OCI-LY1 (cell line): ENCODE data around the gene CORO1C.

Experiments
- H2AFZ ChIP-seq: fragments of 200-600 bp; sonication (generic), shearing (Covaris generic); 2 replicates; pipeline ENCODE4 v1.6.0; 2014; ENCODE audit warnings: antibody characterized with exemption, mild to moderate bottlenecking, low read length
- H3F3A ChIP-seq: fragments of 200-600 bp; sonication (generic), shearing (Covaris generic); 2 replicates; pipeline ENCODE4 v1.6.0; 2014; ENCODE audit warnings: mild to moderate bottlenecking, antibody characterized with exemption, low read length, moderate library complexity; ENCODE audit not compliant: insufficient read depth
- H3K27ac ChIP-seq: fragments of 200-600 bp; sonication (generic); 2 replicates; pipeline ENCODE4 v1.5.1; 2014; ENCODE audit warnings: low read length, mixed run types, mild to moderate bottlenecking, low read depth; ENCODE audit not compliant: poor library complexity, severe bottlenecking
- H3K27me3 ChIP-seq: fragments of 200-600 bp; sonication (generic); 2 replicates; pipeline ENCODE4 v1.6.0; 2014; ENCODE audit warnings: antibody characterized with exemption, mild to moderate bottlenecking, low read length, moderate library complexity; ENCODE audit not compliant: insufficient read depth
- H3K36me3 ChIP-seq: fragments of 200-600 bp; sonication (generic); 2 replicates; pipeline ENCODE4 v1.6.1; 2014; ENCODE audit warnings: mild to moderate bottlenecking, antibody characterized with exemption, low read length, moderate library complexity, mixed read lengths; ENCODE audit not compliant: insufficient read depth
- H3K4me1 ChIP-seq: fragments of 200-600 bp; sonication (generic); 2 replicates; pipeline ENCODE4 v1.5.1; 2014; ENCODE audit warnings: mild to moderate bottlenecking, low read length, moderate library complexity; ENCODE audit not compliant: insufficient read depth, severe bottlenecking
- H3K4me2 ChIP-seq: fragments of 200-600 bp; sonication (generic), shearing (Covaris generic); 2 replicates; pipeline ENCODE4 v1.6.1; 2014; ENCODE audit warnings: low read length
- H3K4me3 ChIP-seq: fragments of 200-600 bp; sonication (generic); 2 replicates; pipeline ENCODE4 v1.5.1; 2014; ENCODE audit warnings: low read length, low read depth, mild to moderate bottlenecking, mixed read lengths; ENCODE audit not compliant: poor library complexity, severe bottlenecking
- H3K79me2 ChIP-seq: fragments of 200-600 bp; shearing (Covaris generic); 2 replicates; pipeline ENCODE4 v1.6.1; 2016; ENCODE audit warnings: mixed run types, low read length, mixed read lengths; ENCODE audit not compliant: insufficient read depth
- H3K9ac ChIP-seq: fragments of 200-600 bp; sonication (generic), shearing (Covaris generic); 2 replicates; pipeline ENCODE4 v1.6.1; 2014; ENCODE audit warnings: mild to moderate bottlenecking, low read length, mixed read lengths
- H3K9me2 ChIP-seq: fragments of 200-600 bp; sonication (generic), shearing (Covaris generic); 2 replicates; pipeline ENCODE4 v1.6.1; 2014; ENCODE audit warnings: low read depth, mild to moderate bottlenecking, low read length, mixed read lengths
- H3K9me3 ChIP-seq: fragments of 200-600 bp; shearing (Covaris generic); 2 replicates; pipeline ENCODE4 v1.6.1; 2014; ENCODE audit warnings: low read length, mixed read lengths
- H4K20me1 ChIP-seq: fragments of 200-600 bp; sonication (generic), shearing (Covaris generic); 2 replicates; pipeline ENCODE4 v1.6.0; 2016; ENCODE audit warnings: mild to moderate bottlenecking, low read length; ENCODE audit not compliant: insufficient read depth
- EZH2 ChIP-seq: fragments of 200-600 bp; sonication (generic), shearing (Covaris generic); IDR thresholded peaks from 2 replicates; pipeline ENCODE4 v1.8.0; 2017; ENCODE audit warnings: borderline replicate concordance, mixed run types, mild to moderate bottlenecking, antibody characterized with exemption, low read length, moderate library complexity, mixed read lengths
- TF ChIP-seq, protein P1 (sequence below): fragments of 200-600 bp; sonication (generic), shearing (Covaris generic); IDR thresholded peaks from 2 replicates; pipeline ENCODE4 v1.5.1; 2017; ENCODE audit warnings: mild to moderate bottlenecking, antibody characterized with exemption, low read length, moderate library complexity, mixed read lengths

The CORO1C gene

DNA sequence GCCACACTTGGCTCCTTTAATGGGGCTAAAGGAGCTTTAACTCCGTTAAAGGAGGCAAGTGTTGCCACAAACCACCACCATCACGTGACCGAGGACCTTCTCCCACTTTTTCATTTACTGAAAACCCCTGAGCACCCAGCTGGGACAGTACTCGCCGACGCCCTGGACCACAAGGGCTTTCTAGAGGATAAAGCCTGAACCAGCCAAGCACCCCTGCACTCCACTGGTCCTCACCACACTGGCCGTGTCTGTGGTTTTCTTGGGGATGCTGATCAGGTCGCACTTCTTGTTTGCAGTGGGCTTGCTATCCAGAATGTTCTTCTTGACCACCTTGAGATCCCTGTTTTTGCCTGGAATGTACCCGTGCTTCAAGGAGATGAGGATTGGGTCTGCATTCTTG, 82.9 kb downstream of the CORO1C start:
- Histone ChIP-seq H3K36me3 (peaks cover 16% of the 10 kb centered on the region; the same call in 1 of the 2 replicates), H3K79me2 (no peaks in the 10 kb centered on the region), H3K9me3 (no peaks in the 10 kb centered on the region), H3K4me1 (peaks cover 10% of the 10 kb centered on the region), H2AFZ (no peak overlapping the region), H4K20me1 (no peaks in the 10 kb centered on the region), H3K9ac (no peak overlapping the region), H3K4me2 (no peak overlapping the region), H3K27ac (no peak overlapping the region), H3K4me3 (no peak overlapping the region), H3F3A (no peaks in the 10 kb centered on the region), H3K27me3 (no peaks in the 10 kb centered on the region), H3K9me2 (no peaks in the 10 kb centered on the region)
- no peak for TF ChIP-seq EZH2
- TF ChIP-seq, protein P1, sequence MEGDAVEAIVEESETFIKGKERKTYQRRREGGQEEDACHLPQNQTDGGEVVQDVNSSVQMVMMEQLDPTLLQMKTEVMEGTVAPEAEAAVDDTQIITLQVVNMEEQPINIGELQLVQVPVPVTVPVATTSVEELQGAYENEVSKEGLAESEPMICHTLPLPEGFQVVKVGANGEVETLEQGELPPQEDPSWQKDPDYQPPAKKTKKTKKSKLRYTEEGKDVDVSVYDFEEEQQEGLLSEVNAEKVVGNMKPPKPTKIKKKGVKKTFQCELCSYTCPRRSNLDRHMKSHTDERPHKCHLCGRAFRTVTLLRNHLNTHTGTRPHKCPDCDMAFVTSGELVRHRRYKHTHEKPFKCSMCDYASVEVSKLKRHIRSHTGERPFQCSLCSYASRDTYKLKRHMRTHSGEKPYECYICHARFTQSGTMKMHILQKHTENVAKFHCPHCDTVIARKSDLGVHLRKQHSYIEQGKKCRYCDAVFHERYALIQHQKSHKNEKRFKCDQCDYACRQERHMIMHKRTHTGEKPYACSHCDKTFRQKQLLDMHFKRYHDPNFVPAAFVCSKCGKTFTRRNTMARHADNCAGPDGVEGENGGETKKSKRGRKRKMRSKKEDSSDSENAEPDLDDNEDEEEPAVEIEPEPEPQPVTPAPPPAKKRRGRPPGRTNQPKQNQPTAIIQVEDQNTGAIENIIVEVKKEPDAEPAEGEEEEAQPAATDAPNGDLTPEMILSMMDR = no peak

DNA sequence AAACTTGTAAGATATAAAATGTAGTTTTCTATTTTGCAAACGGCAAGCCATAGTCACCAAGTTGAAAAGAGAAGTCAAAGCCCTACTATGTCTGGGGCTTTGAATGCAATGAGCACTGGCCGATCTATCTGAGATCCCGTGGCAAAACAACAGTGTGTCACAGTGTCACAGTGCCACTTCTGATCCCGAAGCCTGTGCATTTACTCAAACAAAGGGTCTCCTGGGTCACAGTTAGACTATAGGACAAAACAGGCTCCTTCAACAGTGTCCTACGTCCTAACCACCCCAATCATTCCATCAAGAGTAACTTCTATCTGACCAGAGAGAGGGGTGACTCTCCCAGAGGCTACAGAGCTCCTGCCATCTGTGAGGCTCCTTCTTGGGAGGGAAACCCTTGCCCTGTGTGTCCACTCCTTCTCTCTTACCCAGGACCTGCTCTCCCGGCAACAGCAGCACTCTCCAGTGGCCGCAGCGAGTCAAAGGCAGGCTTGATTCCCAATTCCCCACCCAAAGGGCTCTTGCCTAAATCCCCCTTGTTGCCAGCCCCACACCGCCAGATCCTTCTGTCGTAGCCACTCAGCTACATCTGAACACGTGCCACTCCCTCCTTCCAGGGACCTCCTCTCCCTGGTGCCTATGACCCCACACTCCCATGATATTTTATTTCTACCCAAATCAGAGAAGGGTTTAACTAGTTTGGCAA, 83.6 kb downstream of the CORO1C start:
- Histone ChIP-seq H3K79me2 (no peaks in the 10 kb centered on the region), H3K27me3 (no peaks in the 10 kb centered on the region), H3K9ac (no peak overlapping the region), H3K4me1 (peaks cover 6% of the 10 kb centered on the region), H3K27ac (no peak overlapping the region), H2AFZ (no peak overlapping the region), H3K4me2 (no peak overlapping the region), H3K9me2 (no peaks in the 10 kb centered on the region), H4K20me1 (no peaks in the 10 kb centered on the region), H3K9me3 (no peaks in the 10 kb centered on the region), H3F3A (no peaks in the 10 kb centered on the region), H3K4me3 (no peak overlapping the region), H3K36me3 (peaks cover 16% of the 10 kb centered on the region; the same call in 1 of the 2 replicates)
- TF ChIP-seq, protein P1 = no peak
- no peak for TF ChIP-seq EZH2

DNA sequence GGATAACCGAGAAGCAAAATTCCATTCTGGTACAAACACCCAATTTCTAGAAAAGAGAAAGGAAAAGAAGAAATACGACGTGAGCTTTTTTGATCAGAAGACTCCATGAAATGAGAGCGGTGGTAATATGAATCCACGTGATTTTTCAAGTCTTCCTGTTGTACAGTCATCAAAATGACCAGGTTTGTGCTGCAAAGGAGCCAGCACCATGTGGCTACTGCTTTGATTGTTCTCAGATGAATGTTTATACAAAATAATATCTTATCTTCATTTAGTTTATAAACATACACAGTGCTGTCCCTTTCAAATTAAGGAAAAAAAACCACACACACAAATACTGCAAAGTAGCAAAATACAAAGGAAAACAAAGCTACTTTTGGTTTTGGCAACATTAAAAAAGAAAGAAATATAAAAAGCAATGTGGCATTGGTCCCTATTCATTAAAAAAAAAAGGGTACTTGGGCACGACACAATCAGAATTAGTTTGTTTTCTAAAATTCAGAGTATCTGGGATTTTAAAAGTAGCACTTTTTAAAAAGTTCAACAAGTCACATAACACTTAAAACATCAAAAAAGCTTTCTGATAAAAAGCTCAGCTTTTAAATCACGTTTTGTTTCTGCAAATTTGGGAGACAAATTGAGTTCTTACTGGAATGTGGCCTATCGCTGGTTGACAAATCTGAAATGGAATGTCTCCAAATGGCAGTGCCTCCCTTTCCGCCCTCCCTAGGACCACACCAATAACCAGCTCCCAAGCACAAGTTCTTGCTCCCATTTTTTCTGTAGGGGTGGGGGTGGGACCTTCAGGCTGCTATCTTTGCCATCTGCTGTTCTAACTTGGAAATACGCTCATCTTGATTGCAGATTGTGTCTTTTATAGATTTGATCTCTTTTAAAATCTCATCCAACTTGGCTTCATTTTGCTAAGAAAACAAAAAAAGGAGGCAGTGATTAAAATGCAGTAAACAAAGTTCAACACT, 84.4 kb downstream of the CORO1C start:
- no peaks in the 10 kb centered on the region for H4K20me1 ChIP-seq
- TF ChIP-seq EZH2 = no peak
- TF ChIP-seq, protein P1 = no peak
- no peaks in the 10 kb centered on the region for H3K9me2 ChIP-seq
- no peak overlapping the region for H2AFZ ChIP-seq
- H3F3A ChIP-seq = no peaks in the 10 kb centered on the region
- H3K4me2 ChIP-seq = no peak overlapping the region
- no peaks in the 10 kb centered on the region for H3K79me2 ChIP-seq
- peaks cover 10% of the 10 kb centered on the region for H3K4me1 ChIP-seq
- peaks cover 14% of the 10 kb centered on the region; the same call in 1 of the 2 replicates for H3K36me3 ChIP-seq
- H3K9ac ChIP-seq = no peak overlapping the region
- no peaks in the 10 kb centered on the region for H3K27me3 ChIP-seq
- H3K4me3 ChIP-seq = no peak overlapping the region
- no peaks in the 10 kb centered on the region for H3K9me3 ChIP-seq
- no peak overlapping the region for H3K27ac ChIP-seq
